ENCODE results near the gene SEC31B.

The SEC31B gene

GRCh38 chr10:100551738-100552137 lies 32.1 kb upstream of the SEC31B start:
- Histone ChIP-seq H3K9me3 (ENCODE audit: control insufficient read depth in 1 of 2, low read length in 2 of 2) (no peaks in the 10 kb centered on the region), H3K27me3 (ENCODE audit: low read depth, low read length) (no peaks in the 10 kb centered on the region), H3K4me1 (ENCODE audit: control insufficient read depth in 1 of 2, insufficient read depth in 2 of 2, low read length in 2 of 2) (no peaks in the 10 kb centered on the region), H3K27ac (ENCODE audit: low read length) (no peak overlapping the region), H3K4me3 (ENCODE audit: low read depth in 1 of 2, low read length in 2 of 2) (no peak overlapping the region), H3K36me3 (ENCODE audit: control insufficient read depth in 1 of 2, insufficient read depth in 2 of 2, low read length in 2 of 2) (peaks cover 44 to 54% of the 10 kb centered on the region in 2 donors)

GRCh38 chr10:100551196-100551595 lies 31.5 kb upstream of the SEC31B start:
- Histone ChIP-seq H3K27me3 (ENCODE audit: low read depth, low read length) (no peaks in the 10 kb centered on the region), H3K4me1 (ENCODE audit: control insufficient read depth in 1 of 2, insufficient read depth in 2 of 2, low read length in 2 of 2) (no peaks in the 10 kb centered on the region), H3K9me3 (ENCODE audit: control insufficient read depth in 1 of 2, low read length in 2 of 2) (no peaks in the 10 kb centered on the region), H3K4me3 (ENCODE audit: low read depth in 1 of 2, low read length in 2 of 2) (no peak overlapping the region), H3K27ac (ENCODE audit: low read length) (no peak overlapping the region), H3K36me3 (ENCODE audit: control insufficient read depth in 1 of 2, insufficient read depth in 2 of 2, low read length in 2 of 2) (peaks cover 39 to 54% of the 10 kb centered on the region in 2 donors)

- Histone ChIP-seq H3K27ac (ENCODE audit: low read length) (no peak overlapping the region), H3K4me3 (ENCODE audit: low read depth in 1 of 2, low read length in 2 of 2) (no peak overlapping the region), H3K4me1 (ENCODE audit: control insufficient read depth in 1 of 2, insufficient read depth in 2 of 2, low read length in 2 of 2) (no peaks in the 10 kb centered on the region), H3K27me3 (ENCODE audit: low read depth, low read length) (no peaks in the 10 kb centered on the region), H3K9me3 (ENCODE audit: control insufficient read depth in 1 of 2, low read length in 2 of 2) (no peaks in the 10 kb centered on the region), H3K36me3 (ENCODE audit: control insufficient read depth in 1 of 2, insufficient read depth in 2 of 2, low read length in 2 of 2) (peaks cover 62 to 94% of the 10 kb centered on the region in 2 donors)
Measured at GRCh38 chr10:100544950-100545349, 25.3 kb upstream of the SEC31B start.

- H3K27ac ChIP-seq (ENCODE audit: low read length): no peak overlapping the region
- no peaks in the 10 kb centered on the region for H3K27me3 ChIP-seq (ENCODE audit: low read depth, low read length)
- no peaks in the 10 kb centered on the region for H3K9me3 ChIP-seq (ENCODE audit: control insufficient read depth in 1 of 2, low read length in 2 of 2)
- H3K4me1 ChIP-seq (ENCODE audit: control insufficient read depth in 1 of 2, insufficient read depth in 2 of 2, low read length in 2 of 2): peaks cover 11 to 36% of the 10 kb centered on the region in 2 donors
- H3K4me3 ChIP-seq (ENCODE audit: low read depth in 1 of 2, low read length in 2 of 2): no peak overlapping the region
- H3K36me3 ChIP-seq (ENCODE audit: control insufficient read depth in 1 of 2, insufficient read depth in 2 of 2, low read length in 2 of 2): peaks cover 29 to 34% of the 10 kb centered on the region in 2 donors
Measured at GRCh38 chr10:100537475-100537874, 17.8 kb upstream of the SEC31B start.

GRCh38 chr10:100535715-100536353 lies 16.2 kb upstream of the SEC31B start, which contains the start of gene HIF1AN:
Gene HIF1AN (plus strand): TSS chr10:100535943. CDS start chr10:100535959, 16 bp downstream.
- no peaks in the 10 kb centered on the region for H3K9me3 ChIP-seq (ENCODE audit: control insufficient read depth in 1 of 2, low read length in 2 of 2)
- H3K4me1 ChIP-seq (ENCODE audit: control insufficient read depth in 1 of 2, insufficient read depth in 2 of 2, low read length in 2 of 2): peaks cover 11 to 36% of the 10 kb centered on the region in 2 donors
- peak within 1 kb of the TSS; percentile 89 to 94 for H3K4me3 ChIP-seq (ENCODE audit: low read depth in 1 of 2, low read length in 2 of 2)
- peaks cover 22% of the 10 kb centered on the region in 2 donors for H3K36me3 ChIP-seq (ENCODE audit: control insufficient read depth in 1 of 2, insufficient read depth in 2 of 2, low read length in 2 of 2)
- peak within 1 kb of the TSS; percentile 51 for H3K27ac ChIP-seq (ENCODE audit: low read length)
- no peaks in the 10 kb centered on the region for H3K27me3 ChIP-seq (ENCODE audit: low read depth, low read length)

GRCh38 chr10:100535338-100535714 lies 15.7 kb upstream of the SEC31B start:
- peak overlapping the region; percentile 89 to 94 for H3K4me3 ChIP-seq (ENCODE audit: low read depth in 1 of 2, low read length in 2 of 2)
- H3K27ac ChIP-seq (ENCODE audit: low read length): no peak overlapping the region

GRCh38 chr10:100534726-100535125 lies 15.1 kb upstream of the SEC31B start:
- Histone ChIP-seq H3K27ac (ENCODE audit: low read length) (no peak overlapping the region), H3K4me1 (ENCODE audit: control insufficient read depth in 1 of 2, insufficient read depth in 2 of 2, low read length in 2 of 2) (peaks cover 11 to 42% of the 10 kb centered on the region in 2 donors), H3K27me3 (ENCODE audit: low read depth, low read length) (no peaks in the 10 kb centered on the region), H3K9me3 (ENCODE audit: control insufficient read depth in 1 of 2, low read length in 2 of 2) (no peaks in the 10 kb centered on the region), H3K36me3 (ENCODE audit: control insufficient read depth in 1 of 2, insufficient read depth in 2 of 2, low read length in 2 of 2) (peaks cover 13 to 18% of the 10 kb centered on the region in 2 donors), H3K4me3 (ENCODE audit: low read depth in 1 of 2, low read length in 2 of 2) (no peak overlapping the region)

More at GRCh38 chr10:100535338-100535714, 15.7 kb upstream of the SEC31B start:
- H3K9me3 ChIP-seq (ENCODE audit: control insufficient read depth in 1 of 2, low read length in 2 of 2): no peaks in the 10 kb centered on the region
- H3K27me3 ChIP-seq (ENCODE audit: low read depth, low read length): no peaks in the 10 kb centered on the region
- H3K4me1 ChIP-seq (ENCODE audit: control insufficient read depth in 1 of 2, insufficient read depth in 2 of 2, low read length in 2 of 2): peaks cover 11 to 37% of the 10 kb centered on the region in 2 donors
- H3K36me3 ChIP-seq (ENCODE audit: control insufficient read depth in 1 of 2, insufficient read depth in 2 of 2, low read length in 2 of 2): peaks cover 16 to 19% of the 10 kb centered on the region in 2 donors

- Histone ChIP-seq H3K27ac (ENCODE audit: low read length) (no peak overlapping the region), H3K4me3 (ENCODE audit: low read depth in 1 of 2, low read length in 2 of 2) (no peak overlapping the region), H3K36me3 (ENCODE audit: control insufficient read depth in 1 of 2, insufficient read depth in 2 of 2, low read length in 2 of 2) (peaks cover 2 to 5% of the 10 kb centered on the region in 2 donors), H3K4me1 (ENCODE audit: control insufficient read depth in 1 of 2, insufficient read depth in 2 of 2, low read length in 2 of 2) (peaks cover 12 to 41% of the 10 kb centered on the region in 2 donors), H3K27me3 (ENCODE audit: low read depth, low read length) (no peaks in the 10 kb centered on the region), H3K9me3 (ENCODE audit: control insufficient read depth in 1 of 2, low read length in 2 of 2) (no peaks in the 10 kb centered on the region)
Measured at GRCh38 chr10:100531761-100532160, 12.1 kb upstream of the SEC31B start.

GRCh38 chr10:100529475-100530298 lies 10.0 kb upstream of the SEC31B start, which contains the start of gene NDUFB8:
Gene NDUFB8 (minus strand): TSS chr10:100529871. CDS start chr10:100529851, 20 bp downstream.
- Histone ChIP-seq H3K36me3 (ENCODE audit: control insufficient read depth in 1 of 2, insufficient read depth in 2 of 2, low read length in 2 of 2) (peaks cover 17 to 26% of the 10 kb centered on the region in 2 donors), H3K4me3 (ENCODE audit: low read depth in 1 of 2, low read length in 2 of 2) (peak within 1 kb of the TSS; percentile 88 to 98), H3K27ac (ENCODE audit: low read length) (peak within 1 kb of the TSS; percentile 93), H3K4me1 (ENCODE audit: control insufficient read depth in 1 of 2, insufficient read depth in 2 of 2, low read length in 2 of 2) (peaks cover 6 to 26% of the 10 kb centered on the region in 2 donors), H3K27me3 (ENCODE audit: low read depth, low read length) (no peaks in the 10 kb centered on the region), H3K9me3 (ENCODE audit: control insufficient read depth in 1 of 2, low read length in 2 of 2) (no peaks in the 10 kb centered on the region)

- Histone ChIP-seq H3K4me3 (ENCODE audit: low read depth in 1 of 2, low read length in 2 of 2) (peak overlapping the region; percentile 88 to 98), H3K9me3 (ENCODE audit: control insufficient read depth in 1 of 2, low read length in 2 of 2) (no peaks in the 10 kb centered on the region), H3K4me1 (ENCODE audit: control insufficient read depth in 1 of 2, insufficient read depth in 2 of 2, low read length in 2 of 2) (peaks cover 6 to 26% of the 10 kb centered on the region in 2 donors), H3K36me3 (ENCODE audit: control insufficient read depth in 1 of 2, insufficient read depth in 2 of 2, low read length in 2 of 2) (peaks cover 24 to 33% of the 10 kb centered on the region in 2 donors), H3K27me3 (ENCODE audit: low read depth, low read length) (no peaks in the 10 kb centered on the region), H3K27ac (ENCODE audit: low read length) (peak overlapping the region; percentile 93)
Measured at GRCh38 chr10:100528921-100529474, 9.3 kb upstream of the SEC31B start.
